ENCODE data around the gene CAP2.

DNA sequence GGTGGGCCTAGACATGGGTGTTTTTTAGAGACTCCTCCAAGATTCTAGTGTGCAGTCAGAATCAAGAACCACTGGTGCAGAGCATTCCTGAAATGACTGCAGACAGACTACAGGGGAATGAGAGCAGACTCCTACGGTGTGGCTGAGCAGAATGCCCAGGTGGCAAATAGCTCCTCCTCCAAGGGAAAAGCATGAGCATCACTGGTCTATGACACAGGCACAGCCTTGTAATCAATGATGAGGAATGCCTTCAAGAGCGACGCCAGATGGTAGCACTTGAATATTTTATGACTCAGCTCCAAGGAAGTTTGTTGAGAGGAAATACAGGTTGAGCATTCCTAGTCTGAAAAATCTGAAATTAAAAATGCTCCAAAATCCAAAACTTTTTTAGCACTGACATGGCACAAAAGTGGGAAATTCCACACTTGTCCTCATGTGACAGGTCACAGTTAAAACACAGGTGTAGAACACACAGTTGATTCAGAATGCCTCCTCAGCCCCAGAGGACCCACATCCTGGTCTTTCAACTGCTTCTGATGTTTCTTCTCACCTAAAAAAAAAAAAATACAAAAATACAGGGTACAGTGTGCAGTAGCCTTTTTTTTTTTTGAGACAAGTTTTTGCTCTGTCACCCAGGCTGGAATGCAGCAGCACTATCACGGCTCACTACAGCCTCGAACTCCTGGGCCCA is 196.2 kb downstream of the CAP2 start:
- TF ChIP-seq CTCF (IDR thresholded peaks at IDR 0.05; ENCODE audit: insufficient read depth, low read length) (no peak), POLR2AphosphoS5 (IDR thresholded peaks at IDR 0.05; ENCODE audit: low read depth) (no peak), REST (IDR thresholded peaks at IDR 0.05; ENCODE audit: insufficient replicate concordance, low read depth) (no peak)

Data from HL-60 (cell line).